NCI-H345 treated with DMSO at 0.1 percent for 48 hours (cell line): ENCODE results near the gene CMSS1.

Experiments
- DNase-seq: peaks from one replicate; lab custom pipeline; 2025; ENCODE audit not compliant: unreplicated experiment; lab: John Stamatoyannopoulos, UW

Gene CMSS1

GRCh38 chr3:99984139-99984538 lies 166.5 kb downstream of the CMSS1 start:
- DNase-seq = no peak

- no peak for DNase-seq
These were observed 167.0 kb downstream of the CMSS1 start for GRCh38 chr3:99984668-99985067.

- DNase-seq = peak; percentile 24
These were observed 172.5 kb downstream of the CMSS1 start for GRCh38 chr3:99990179-99990578.

- DNase-seq = no peak
These were observed 179.6 kb downstream of the CMSS1 start for GRCh38 chr3:99997293-99997692.

GRCh38 chr3:99999536-99999935 lies 181.9 kb downstream of the CMSS1 start:
- no peak for DNase-seq

GRCh38 chr3:100001083-100001482 lies 183.4 kb downstream of the CMSS1 start:
- no peak for DNase-seq

GRCh38 chr3:100001526-100002270 lies 184.0 kb downstream of the CMSS1 start:
- no peak for DNase-seq

- no peak for DNase-seq
These were observed 185.1 kb downstream of the CMSS1 start for GRCh38 chr3:100002599-100003350.

- no peak for DNase-seq
These were observed 186.2 kb downstream of the CMSS1 start for GRCh38 chr3:100003609-100004503.

- DNase-seq = no peak
These were observed 187.3 kb downstream of the CMSS1 start for GRCh38 chr3:100004931-100005330.

GRCh38 chr3:100005665-100006393 lies 188.2 kb downstream of the CMSS1 start:
- DNase-seq = no peak

- DNase-seq = no peak
These were observed 189.1 kb downstream of the CMSS1 start for GRCh38 chr3:100006570-100007271.

- DNase-seq = no peak
These were observed 189.7 kb downstream of the CMSS1 start for GRCh38 chr3:100007313-100007712.

GRCh38 chr3:100008081-100008698 lies 190.5 kb downstream of the CMSS1 start:
- no peak for DNase-seq

- DNase-seq = no peak
These were observed 191.8 kb downstream of the CMSS1 start for GRCh38 chr3:100009276-100010086.

- DNase-seq = no peak
These were observed 192.4 kb downstream of the CMSS1 start for GRCh38 chr3:100010087-100010417.

- DNase-seq = no peak
These were observed 201.1 kb downstream of the CMSS1 start for GRCh38 chr3:100018806-100019205.

- DNase-seq = no peak
These were observed 202.1 kb downstream of the CMSS1 start for GRCh38 chr3:100019719-100020118.
